Adrenal gland (tissue), 12 donors: ENCODE data around the gene ZNF705A. TPM values are rescaled to one million over a fixed set of nuclear protein-coding genes. Genes with fewer than 3 reads are reported as not detected.
A peak's percentile ranks its signal among the peaks of the same experiment; 100 is the strongest.

ENCODE experiments used
- DNase-seq, 7 donors: peaks; one replicate each; pipeline ENCODE4 v3.0.0-alpha.2; 2019 to 2020
- H3K27ac ChIP-seq, 5 donors: fragments of 200-600 bp; sonication (generic) in 4 of 5; 1 replicate in 3 of 5; 2 replicates in 2 of 5; pipeline versions ENCODE4 v1.5.1 to v1.8.0; 2016 to 2020; ENCODE audit warnings: mild to moderate bottlenecking in 1 of 5
- H3K27me3 ChIP-seq: fragments of 200-600 bp; 2 replicates; pipeline ENCODE4 v1.8.0; 2021
- H3K36me3 ChIP-seq, 2 donors: fragments of 200-600 bp; replicated peaks in 1 of 2; 1 replicate in 1 of 2; 2 replicates in 1 of 2; pipeline versions ENCODE4 v1.5.1 to v1.8.0; 2018 to 2022
- H3K4me1 ChIP-seq, 2 donors: fragments of 200-600 bp; replicated peaks in 1 of 2; 1 replicate in 1 of 2; 2 replicates in 1 of 2; pipeline versions ENCODE4 v1.5.1 to v1.8.0; 2018 to 2021
- H3K4me3 ChIP-seq, 4 donors: fragments of 200-600 bp; sonication (generic) in 3 of 4; one replicate each; pipeline ENCODE4 v1.5.1; 2016 to 2018
- H3K9me3 ChIP-seq, 3 donors: fragments of 200-600 bp; sonication (generic) in 1 of 3; replicated peaks in 1 of 3; 1 replicate in 2 of 3; 2 replicates in 1 of 3; pipeline versions ENCODE4 v1.5.1 to v1.8.0; 2016 to 2021
- CTCF ChIP-seq, 6 experiments: fragments of 450-650 bp in 4 of 6; fragments of 200-600 bp in 2 of 6; sonication (generic) in 1 of 6; IDR thresholded peaks; 1 replicate in 5 of 6; 2 replicates in 1 of 6; pipeline versions ENCODE4 v1.5.1 to v1.8.0; 2016 to 2021; ENCODE audit warnings: antibody characterized with exemption in 6 of 6, mild to moderate bottlenecking in 2 of 6, moderate library complexity in 1 of 6
- POLR2A ChIP-seq, 2 donors: fragments of 450-650 bp; IDR thresholded peaks; one replicate each; pipeline ENCODE4 v1.6.1; 2017; ENCODE audit warnings: antibody characterized with exemption in 2 of 2, mild to moderate bottlenecking in 2 of 2, moderate library complexity in 1 of 2
- WGBS, 4 donors: extraction: QIAGEN DNeasy Blood & Tissue Kit in 2 of 4; methylation state at CpG; one replicate each; pipeline versions ENCODE4 v1.1.5 to v1.1.7; 2013 to 2017; 5-methylcytosine and 5-hydroxymethylcytosine counted together
- intact Hi-C, 2 donors: fragments of 100-400 bp; cut with DNase I; formaldehyde crosslinking; loops; one replicate each; pipeline versions ENCODE4 v1.14.1 to v1.15.0; 2022 to 2023
- polyA plus RNA-seq, 3 donors: library from polyadenylated mRNA; stranded (reverse); fragments of 200-250 nt in 2 of 3; fragments of 350-450 nt in 1 of 3; fragmentation: Illumina TruSeq in 1 of 3; extraction: RNeasy Lipid Tissue Mini Kit (QIAGEN cat#74804) in 1 of 3; gene quantifications; one replicate each; pipeline ENCODE4 v1.2.3, GENCODE V29; 2013 to 2014
- total RNA-seq, 9 donors: library from RNA; depleted of rRNA in 4 of 9; stranded (reverse); fragments of >200 nt in 4 of 9; fragments of 120-200 nt in 1 of 9; fragmentation: NEBNext Ultra II Directional in 1 of 9; extraction: Animal tissue kit (Norgen Biotek cat#: 25700) in 1 of 9; gene quantifications; one replicate each; pipeline versions ENCODE4 v1.1.0 to v1.2.4, GENCODE V29; 2013 to 2023
- donor health status: healthy with polysubstance abuse.
- donor health status: Bipolar disorder and iron deficiency.
- donor health status: DM: yes; HTN: yes; CAD: no.
- donor health status: DM: no; HTN: no; CAD: no.
- donor health status: DM: no; HTN: no; CAD: no.
- donor health status: DM: yes; HTN: yes; CAD: no.

ZNF705A gene
- total and polyA plus RNA-seq, 12 donors = not detected

GRCh38 chr12:8143261-8143660, 13.6 kb upstream of the ZNF705A start:
- intact Hi-C loops = no loop called here
- no peak for DNase-seq
- Histone ChIP-seq H3K4me3 (no peak overlapping the region), H3K9me3 (no peaks in the 10 kb centered on the region), H3K27ac (no peak overlapping the region), H3K36me3 (no peaks in the 10 kb centered on the region), H3K4me1 (no peaks in the 10 kb centered on the region), H3K27me3 (no peaks in the 10 kb centered on the region)
- TF ChIP-seq CTCF (IDR thresholded peaks at IDR 0.05) (no peak), POLR2A (IDR thresholded peaks at IDR 0.05) (no peak)

- Histone ChIP-seq H3K27me3 (no peaks in the 10 kb centered on the region), H3K4me3 (no peak overlapping the region), H3K9me3 (no peaks in the 10 kb centered on the region), H3K4me1 (no peaks in the 10 kb centered on the region), H3K27ac (peak overlapping the region in 1 of 5 donors; percentile 40), H3K36me3 (no peaks in the 10 kb centered on the region)
- no peak for TF ChIP-seq CTCF (IDR thresholded peaks at IDR 0.05)
- no peak for TF ChIP-seq POLR2A (IDR thresholded peaks at IDR 0.05)
- intact Hi-C loops = no loop called here
- 48 to 66% (median 57%) methylated on average over 7 to 19 of the region's 19 CpGs for WGBS, 4 donors
- DNase-seq = peak in 6 of 7 donors; percentile 18 to 66 (median 32)
Measured at GRCh38 chr12:8145754-8146441, 10.9 kb upstream of the ZNF705A start.

- Histone ChIP-seq H3K4me1 (no peaks in the 10 kb centered on the region), H3K27ac (peak overlapping the region in 1 of 5 donors; percentile 40), H3K27me3 (no peaks in the 10 kb centered on the region), H3K4me3 (no peak overlapping the region), H3K9me3 (no peaks in the 10 kb centered on the region), H3K36me3 (no peaks in the 10 kb centered on the region)
- intact Hi-C loops = no loop called here
- WGBS, 4 donors = 40 to 65% (median 56%) methylated on average over 2 to 4 of the region's 4 CpGs
- DNase-seq = no peak
- TF ChIP-seq POLR2A (IDR thresholded peaks at IDR 0.05) = no peak
- no peak for TF ChIP-seq CTCF (IDR thresholded peaks at IDR 0.05)
Measured at GRCh38 chr12:8146442-8146771, 10.4 kb upstream of the ZNF705A start.

GRCh38 chr12:8154526-8154925, 2.3 kb upstream of the ZNF705A start:
- no peaks in the 10 kb centered on the region for H3K4me1 ChIP-seq
- intact Hi-C loops = no loop called here
- no peak for TF ChIP-seq POLR2A (IDR thresholded peaks at IDR 0.05)
- TF ChIP-seq CTCF (IDR thresholded peaks at IDR 0.05) = no peak
- H3K27ac ChIP-seq = no peak overlapping the region
- H3K36me3 ChIP-seq = no peaks in the 10 kb centered on the region
- DNase-seq = no peak
- H3K27me3 ChIP-seq = no peaks in the 10 kb centered on the region
- no peaks in the 10 kb centered on the region for H3K9me3 ChIP-seq
- no peak overlapping the region for H3K4me3 ChIP-seq
